SKM-1 (cell line): Measurements from ENCODE around the gene EIF3CL.
"Not testable (repeated sequence)": the region's sequence is repeated elsewhere in the genome, so short reads cannot be mapped to it uniquely, and the experiment has no call there.

Source experiments
- DNase-seq: peaks from one replicate; lab custom pipeline; 2025; ENCODE audit not compliant: unreplicated experiment; lab: John Stamatoyannopoulos, UW

EIF3CL gene

DNA sequence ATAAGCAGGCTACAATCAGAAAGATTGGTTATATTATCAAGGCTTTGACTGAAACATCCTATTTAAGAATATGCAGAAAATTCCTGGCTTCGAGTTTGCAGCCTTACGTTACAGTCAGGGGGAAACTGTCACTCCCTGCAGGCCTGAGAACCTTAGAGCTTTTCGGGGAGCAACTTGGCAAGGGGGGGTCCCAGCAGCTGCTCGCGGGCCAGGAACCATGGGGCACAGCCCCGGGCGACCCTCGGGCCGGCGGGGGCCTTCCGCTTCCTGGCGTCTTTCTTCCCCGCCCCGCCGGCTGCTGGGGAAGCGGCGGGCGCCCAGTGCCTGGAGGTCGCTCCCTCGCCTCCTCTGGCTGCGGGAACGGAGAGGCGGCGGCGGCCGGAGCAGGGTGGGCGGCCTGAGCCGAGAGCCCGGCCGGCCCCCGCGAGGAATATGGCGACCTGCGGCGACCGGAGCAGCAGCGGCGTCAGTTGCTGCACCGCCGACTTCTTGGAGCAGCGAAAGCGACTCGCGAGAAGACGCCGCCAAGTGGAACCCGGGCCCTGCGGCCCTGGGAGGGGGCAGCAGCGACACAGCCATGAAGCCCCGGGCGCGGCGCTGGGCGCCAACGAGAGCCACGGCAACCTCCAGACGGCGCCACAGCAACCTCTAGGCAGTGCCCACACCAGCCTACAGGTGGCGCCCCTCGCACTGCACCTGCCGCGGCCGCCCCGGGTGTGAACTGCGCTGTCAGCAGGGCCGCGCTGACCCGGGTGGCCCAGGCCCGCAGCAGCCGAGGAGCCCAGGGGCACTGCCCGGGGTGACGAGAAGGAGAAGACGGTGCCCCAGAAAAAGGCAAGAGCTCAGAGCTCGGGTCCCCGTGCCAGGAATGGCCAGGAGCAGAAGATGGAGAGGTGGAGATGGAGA is 39.1 kb downstream of the EIF3CL start:
- not testable (repeated sequence) for DNase-seq

DNA sequence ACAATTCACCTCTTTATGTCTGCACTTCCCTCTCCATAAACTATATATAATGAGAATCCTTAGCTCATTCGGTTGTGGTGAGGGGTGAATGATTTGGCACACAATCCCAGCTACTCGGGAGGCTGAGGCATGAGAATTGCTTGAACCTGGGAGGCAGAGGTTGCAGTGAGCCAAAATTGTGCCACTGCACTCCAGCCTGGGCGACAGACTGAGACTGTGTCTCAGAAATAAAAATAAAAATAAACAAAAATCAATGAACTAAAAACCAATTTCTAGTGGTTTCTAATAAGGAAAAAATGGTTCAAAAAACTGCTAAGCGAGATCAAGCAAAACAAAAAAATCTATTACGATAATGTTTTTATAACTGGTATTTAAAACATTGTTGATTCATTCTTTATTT is 40.2 kb downstream of the EIF3CL start, which contains the start of gene NPIPB6:
Gene NPIPB6, minus strand, starts transcription at position 101 of the 400 bp plus-strand sequence. CDS start 686 bp downstream, outside the sequence.
- not testable (repeated sequence) for DNase-seq

DNA sequence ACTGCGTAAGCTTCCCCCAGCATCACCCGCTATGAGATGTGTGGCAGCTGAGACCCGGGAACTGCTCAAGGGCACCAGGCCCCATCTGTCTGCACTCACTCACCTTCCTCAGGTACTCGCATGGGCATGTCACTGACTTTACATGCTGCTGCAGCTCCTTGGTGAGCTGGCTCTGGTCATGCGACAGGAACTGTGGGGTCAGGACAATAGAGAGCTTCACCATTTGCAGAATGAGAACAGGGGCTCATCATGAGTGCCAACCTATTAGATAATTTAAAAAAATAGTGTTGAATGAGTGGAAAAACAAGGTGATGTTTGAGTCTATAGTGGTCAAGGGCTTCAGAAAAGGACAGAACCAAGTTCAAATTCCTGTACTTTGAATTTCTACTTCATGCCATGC is 41.0 kb downstream of the EIF3CL start:
- DNase-seq = not testable (repeated sequence)

DNA sequence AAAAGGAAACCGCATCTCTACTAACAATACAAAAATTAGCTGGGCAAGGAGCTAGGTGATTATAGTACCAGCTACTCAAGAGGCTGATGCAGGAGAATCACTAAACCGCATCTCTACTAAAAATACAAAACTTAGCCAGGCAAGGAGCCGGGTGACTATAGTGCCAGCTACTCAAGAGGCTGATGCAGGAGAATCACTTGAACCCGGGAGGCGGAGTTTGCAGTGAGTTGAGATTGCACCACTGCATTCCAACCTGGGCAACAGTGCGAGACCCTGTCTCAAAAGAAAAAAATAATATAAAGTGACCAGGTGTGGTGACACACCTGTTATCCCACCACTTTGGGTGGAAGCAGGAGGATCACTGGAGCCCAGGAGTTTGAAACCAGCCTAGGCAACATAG is 65.4 kb downstream of the EIF3CL start:
- not testable (repeated sequence) for DNase-seq

DNA sequence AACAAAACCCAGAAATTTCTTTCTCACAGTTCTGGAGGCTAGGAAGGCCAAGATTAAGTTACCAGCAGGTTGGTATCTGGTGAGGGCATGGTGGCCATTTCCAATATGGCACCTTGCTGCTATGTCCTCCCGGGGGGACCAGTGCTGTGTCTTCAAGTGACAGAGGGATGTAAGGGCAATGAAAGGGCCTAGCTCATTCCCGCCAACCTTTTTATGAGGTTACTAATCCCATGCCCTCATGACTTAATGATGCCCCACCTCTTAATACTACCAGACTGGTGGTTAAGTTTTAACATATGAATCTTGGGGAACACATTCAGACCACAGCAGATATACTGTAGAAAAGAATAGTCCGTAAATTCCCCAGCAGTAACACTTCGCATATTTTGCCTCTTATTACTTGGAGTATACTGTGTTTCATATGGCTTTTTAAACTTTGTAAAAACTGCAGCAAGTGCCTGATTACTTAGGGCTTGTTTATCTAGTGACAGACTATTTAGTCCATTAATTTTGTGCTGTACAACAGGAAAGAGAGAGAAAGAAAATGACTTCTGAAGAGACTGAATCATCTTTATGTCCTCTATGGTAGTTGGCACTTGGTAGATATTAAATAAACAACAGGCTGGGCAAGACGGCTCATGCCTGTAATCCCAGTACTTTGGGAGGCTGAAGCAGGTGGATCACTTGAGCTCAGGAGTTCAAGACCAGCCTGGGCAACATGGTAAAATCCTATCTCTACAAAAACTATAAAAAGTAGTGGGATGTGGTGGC is 66.5 kb downstream of the EIF3CL start:
- DNase-seq = not testable (repeated sequence)

DNA sequence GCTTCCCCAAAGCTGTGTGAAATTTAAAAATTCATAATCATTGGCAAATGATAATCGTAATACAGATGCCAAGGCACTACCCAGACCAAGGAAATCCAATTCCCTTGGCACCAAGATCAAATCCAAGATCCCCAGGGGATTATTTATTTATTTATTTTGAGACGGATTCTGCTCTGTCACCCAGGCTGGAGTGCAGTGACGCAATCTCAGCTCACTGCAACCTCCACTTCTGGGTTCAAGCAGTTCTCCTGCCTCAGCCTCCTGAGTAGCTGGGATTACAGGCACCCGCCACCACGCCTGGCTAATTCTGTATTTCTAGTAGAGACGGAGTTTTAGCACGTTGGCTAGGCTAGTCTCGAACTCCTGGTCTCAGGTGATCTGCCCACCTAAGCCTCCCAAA is 68.0 kb downstream of the EIF3CL start:
- DNase-seq = not testable (repeated sequence)

DNA sequence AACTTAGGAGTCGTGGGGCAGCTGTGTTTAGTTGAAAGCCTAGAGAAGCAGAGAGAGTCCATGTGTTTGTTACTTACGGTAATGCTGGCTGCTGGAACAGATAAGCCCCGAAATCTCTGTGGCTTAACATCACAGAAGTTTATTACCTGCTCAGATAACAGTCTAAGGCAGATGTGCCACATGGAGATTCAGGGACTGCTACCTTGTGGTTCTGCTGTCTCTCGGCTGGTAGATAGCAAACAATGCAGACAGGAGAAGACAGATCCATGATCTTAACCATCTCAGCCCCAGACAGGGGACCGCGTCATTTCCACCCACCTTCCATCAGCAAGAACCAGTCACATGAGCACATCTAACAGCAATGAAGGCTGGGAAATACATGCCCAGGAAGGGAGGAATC is 71.0 kb downstream of the EIF3CL start:
- DNase-seq = not testable (repeated sequence)

DNA sequence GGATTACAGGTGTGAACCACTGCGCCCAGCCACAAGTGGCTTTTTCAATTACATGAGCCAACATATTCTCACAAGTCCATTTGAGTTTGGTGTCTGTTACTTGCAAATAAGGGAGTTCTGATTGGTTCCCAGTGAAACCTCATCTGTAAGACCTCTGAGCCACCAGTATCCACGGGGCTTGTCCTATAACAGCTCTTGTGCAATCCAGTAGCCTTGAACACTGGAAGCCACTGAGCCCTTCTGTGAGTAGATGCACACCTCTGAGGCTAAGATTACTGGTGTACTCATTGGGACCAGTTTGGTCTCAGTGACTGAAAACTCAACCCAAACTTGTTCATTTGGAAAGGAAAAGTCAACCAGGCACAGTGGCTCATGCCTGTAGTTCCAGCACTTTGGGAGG is 72.7 kb downstream of the EIF3CL start:
- DNase-seq = not testable (repeated sequence)

DNA sequence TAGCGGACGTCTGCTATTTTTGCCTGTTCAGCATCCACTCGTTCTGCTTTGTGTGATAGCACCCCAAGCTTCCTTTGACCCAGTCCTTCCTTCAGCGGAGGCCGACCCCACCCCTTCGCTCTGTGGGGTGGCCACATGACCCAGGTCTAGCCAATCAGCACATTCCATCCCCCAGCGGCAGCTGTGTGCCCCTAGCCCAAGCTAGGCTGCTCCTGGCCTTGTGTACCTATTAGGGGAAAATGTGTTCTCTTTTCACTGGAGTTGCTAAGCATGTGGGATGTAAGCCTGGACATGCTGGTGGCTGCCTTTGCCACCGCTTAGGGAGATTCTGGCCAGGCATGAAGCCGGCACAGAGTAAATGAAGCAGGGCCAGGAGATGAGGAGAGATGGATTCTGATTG is 73.4 kb downstream of the EIF3CL start:
- not testable (repeated sequence) for DNase-seq
